Adrenal gland (tissue), 12 donors: ENCODE data around the gene MKNK1. TPM values are rescaled to one million over a fixed set of nuclear protein-coding genes. Genes with fewer than 3 reads are reported as not detected.

Experiments used
- DNase-seq, 7 donors: peaks; one replicate each; pipeline ENCODE4 v3.0.0-alpha.2; 2019 to 2020
- H3K27ac ChIP-seq, 5 donors: fragments of 200-600 bp; sonication (generic) in 4 of 5; 1 replicate in 3 of 5; 2 replicates in 2 of 5; pipeline versions ENCODE4 v1.5.1 to v1.8.0; 2016 to 2020; ENCODE audit warnings: mild to moderate bottlenecking in 1 of 5
- H3K27me3 ChIP-seq: fragments of 200-600 bp; 2 replicates; pipeline ENCODE4 v1.8.0; 2021
- H3K36me3 ChIP-seq, 2 donors: fragments of 200-600 bp; replicated peaks in 1 of 2; 1 replicate in 1 of 2; 2 replicates in 1 of 2; pipeline versions ENCODE4 v1.5.1 to v1.8.0; 2018 to 2022
- H3K4me1 ChIP-seq, 2 donors: fragments of 200-600 bp; replicated peaks in 1 of 2; 1 replicate in 1 of 2; 2 replicates in 1 of 2; pipeline versions ENCODE4 v1.5.1 to v1.8.0; 2018 to 2021
- H3K4me3 ChIP-seq, 4 donors: fragments of 200-600 bp; sonication (generic) in 3 of 4; one replicate each; pipeline ENCODE4 v1.5.1; 2016 to 2018
- H3K9me3 ChIP-seq, 3 donors: fragments of 200-600 bp; sonication (generic) in 1 of 3; replicated peaks in 1 of 3; 1 replicate in 2 of 3; 2 replicates in 1 of 3; pipeline versions ENCODE4 v1.5.1 to v1.8.0; 2016 to 2021
- CTCF ChIP-seq, 6 experiments: fragments of 450-650 bp in 4 of 6; fragments of 200-600 bp in 2 of 6; sonication (generic) in 1 of 6; IDR thresholded peaks; 1 replicate in 5 of 6; 2 replicates in 1 of 6; pipeline versions ENCODE4 v1.5.1 to v1.8.0; 2016 to 2021; ENCODE audit warnings: antibody characterized with exemption in 6 of 6, mild to moderate bottlenecking in 2 of 6, moderate library complexity in 1 of 6
- POLR2A ChIP-seq, 2 donors: fragments of 450-650 bp; IDR thresholded peaks; one replicate each; pipeline ENCODE4 v1.6.1; 2017; ENCODE audit warnings: antibody characterized with exemption in 2 of 2, mild to moderate bottlenecking in 2 of 2, moderate library complexity in 1 of 2
- WGBS, 4 donors: extraction: QIAGEN DNeasy Blood & Tissue Kit in 2 of 4; methylation state at CpG; one replicate each; pipeline versions ENCODE4 v1.1.5 to v1.1.7; 2013 to 2017; 5-methylcytosine and 5-hydroxymethylcytosine counted together
- intact Hi-C, 2 donors: fragments of 100-400 bp; cut with DNase I; formaldehyde crosslinking; loops; one replicate each; pipeline versions ENCODE4 v1.14.1 to v1.15.0; 2022 to 2023
- polyA plus RNA-seq, 3 donors: library from polyadenylated mRNA; stranded (reverse); fragments of 200-250 nt in 2 of 3; fragments of 350-450 nt in 1 of 3; fragmentation: Illumina TruSeq in 1 of 3; extraction: RNeasy Lipid Tissue Mini Kit (QIAGEN cat#74804) in 1 of 3; gene quantifications; one replicate each; pipeline ENCODE4 v1.2.3, GENCODE V29; 2013 to 2014
- total RNA-seq, 9 donors: library from RNA; depleted of rRNA in 4 of 9; stranded (reverse); fragments of >200 nt in 4 of 9; fragments of 120-200 nt in 1 of 9; fragmentation: NEBNext Ultra II Directional in 1 of 9; extraction: Animal tissue kit (Norgen Biotek cat#: 25700) in 1 of 9; gene quantifications; one replicate each; pipeline versions ENCODE4 v1.1.0 to v1.2.4, GENCODE V29; 2013 to 2023
- donor health status: healthy with polysubstance abuse.
- donor health status: Bipolar disorder and iron deficiency.
- donor health status: DM: yes; HTN: yes; CAD: no.
- donor health status: DM: no; HTN: no; CAD: no.
- donor health status: DM: no; HTN: no; CAD: no.
- donor health status: DM: yes; HTN: yes; CAD: no.

The MKNK1 gene
- total and polyA plus RNA-seq, 12 donors = 29.6 to 83.0 (median 46.5) TPM

GRCh38 chr1:46529031-46529630, 74.9 kb downstream of the MKNK1 start:
- no peaks in the 10 kb centered on the region for H3K36me3 ChIP-seq
- intact Hi-C loops = loop anchor here (2.0 to 5.0 kb wide), 4 partner anchors 50 to 122 kb away; no protein-coding TSS in a partner anchor
- no peaks in the 10 kb centered on the region for H3K9me3 ChIP-seq

DNA sequence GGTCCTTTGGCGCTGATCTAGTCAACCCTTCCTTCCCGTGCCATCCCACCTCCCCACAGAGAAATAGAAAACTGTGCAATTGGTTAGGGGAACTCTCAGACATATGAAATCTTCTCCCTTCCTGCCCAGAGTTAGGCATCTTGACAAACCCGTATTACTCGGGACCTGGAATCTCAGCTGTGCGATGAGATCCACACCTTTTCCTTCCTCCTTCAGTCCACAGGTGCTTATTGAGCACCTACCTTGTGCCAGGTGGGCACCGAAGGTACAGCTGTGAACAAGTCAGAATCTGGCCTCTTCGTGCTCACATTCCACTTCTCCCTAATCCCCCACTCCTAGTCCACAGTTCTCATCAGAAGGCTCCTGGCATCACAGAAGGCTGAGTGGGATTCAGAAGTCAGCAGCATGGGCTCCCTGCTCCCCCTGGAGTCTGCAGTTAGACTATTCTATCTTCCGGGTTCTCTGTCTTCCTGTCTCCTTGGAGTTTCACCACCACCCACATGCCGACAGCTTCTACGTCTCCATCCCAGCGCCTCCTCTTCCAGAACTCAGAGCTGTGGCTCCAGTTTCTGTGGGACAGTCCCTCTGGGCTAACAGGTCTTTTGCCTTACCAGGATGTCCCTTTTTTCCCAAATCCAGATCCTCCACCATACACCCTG, 75.6 kb downstream of the MKNK1 start:
- Histone ChIP-seq H3K4me3 (no peak overlapping the region), H3K27ac (no peak overlapping the region), H3K4me1 (peaks cover 2 to 6% of the 10 kb centered on the region in 2 donors), H3K9me3 (no peaks in the 10 kb centered on the region), H3K36me3 (no peaks in the 10 kb centered on the region), H3K27me3 (no peaks in the 10 kb centered on the region)
- no peak for DNase-seq
- TF ChIP-seq POLR2A (IDR thresholded peaks at IDR 0.05) (no peak), CTCF (IDR thresholded peaks at IDR 0.05) (peak in 2 of 6 experiments; percentile 12 to 36)
- 43 to 51% (median 47%) methylated on average over 11 of the region's 11 CpGs for WGBS, 4 donors
- intact Hi-C loops = loop anchor here (2.0 to 5.0 kb wide), 4 partner anchors 50 to 121 kb away; no protein-coding TSS in a partner anchor

More at GRCh38 chr1:46529031-46529630, 74.9 kb downstream of the MKNK1 start:
- Histone ChIP-seq H3K4me1 (peaks cover 5 to 10% of the 10 kb centered on the region in 2 donors), H3K4me3 (no peak overlapping the region), H3K27ac (no peak overlapping the region), H3K27me3 (no peaks in the 10 kb centered on the region)
- no peak for DNase-seq
- TF ChIP-seq CTCF (IDR thresholded peaks at IDR 0.05) (no peak), POLR2A (IDR thresholded peaks at IDR 0.05) (no peak)
- 41 to 66% (median 53%) methylated on average over 4 of the region's 4 CpGs for WGBS, 4 donors

DNA sequence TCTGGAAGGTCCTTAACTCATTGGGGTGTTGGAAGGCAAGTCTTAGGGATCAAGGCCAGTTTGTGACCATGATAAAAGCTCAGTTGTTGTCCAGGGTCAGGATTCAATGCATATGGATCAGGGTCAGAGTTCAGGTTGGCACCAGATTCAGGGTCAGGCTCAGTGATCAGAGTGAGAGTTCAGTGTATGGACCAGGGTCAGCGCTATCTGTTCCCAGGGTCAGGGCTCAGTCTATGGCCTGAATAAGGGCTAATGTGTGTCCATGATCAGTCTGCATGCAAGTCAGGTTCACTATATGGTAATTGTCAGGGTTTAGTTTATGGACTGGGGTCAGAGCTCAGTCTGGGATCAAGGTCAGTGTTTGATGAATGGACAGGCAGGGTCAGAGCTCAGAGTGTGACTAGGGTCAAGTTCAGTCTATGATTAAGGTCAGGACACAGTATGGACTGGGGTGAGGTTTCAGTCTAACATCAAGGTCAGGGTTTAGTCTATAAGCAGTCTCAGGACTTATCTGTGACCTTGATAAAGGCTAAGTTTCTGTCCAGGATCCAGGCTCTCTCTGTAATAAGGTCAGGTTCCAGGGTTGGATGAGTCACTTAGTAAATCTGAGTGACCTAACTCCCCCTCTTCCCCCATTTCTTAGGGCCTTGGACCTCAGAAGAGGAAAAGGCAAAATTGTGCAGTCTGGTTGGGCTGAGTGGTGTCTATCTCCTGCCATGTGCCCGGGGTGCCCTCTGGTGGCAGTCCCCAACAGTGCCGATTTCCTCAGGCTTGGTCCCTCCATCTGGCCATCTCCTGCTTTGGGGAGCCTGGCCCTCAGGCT, 76.4 kb downstream of the MKNK1 start:
- DNase-seq = peak; percentile 88 to 96 (median 91)
- no peaks in the 10 kb centered on the region for H3K9me3 ChIP-seq

More for the DNA sequence above, 76.4 kb downstream of the MKNK1 start:
- intact Hi-C loops = loop anchor here (2.0 to 5.0 kb wide), 4 partner anchors 49 to 120 kb away; no protein-coding TSS in a partner anchor
- peak overlapping the region in 1 of 5 donors; percentile 31 for H3K27ac ChIP-seq
- H3K36me3 ChIP-seq = no peaks in the 10 kb centered on the region
- TF ChIP-seq POLR2A (IDR thresholded peaks at IDR 0.05) (no peak), CTCF (IDR thresholded peaks at IDR 0.05) (peak; percentile 73 to 98 (median 96))
- WGBS, 4 donors = 0 to 33% (median 28%) methylated on average over 2 to 3 of the region's 3 CpGs
- H3K4me3 ChIP-seq = no peak overlapping the region
- peaks cover 3 to 8% of the 10 kb centered on the region in 2 donors for H3K4me1 ChIP-seq
- no peaks in the 10 kb centered on the region for H3K27me3 ChIP-seq
